Glomerular endothelial cell (primary cell): Measurements from ENCODE around the gene ZNF175. TPM values are rescaled to one million over a fixed set of nuclear protein-coding genes. Genes with fewer than 3 reads are reported as not detected.

Experiments used
- DNase-seq: peaks from one replicate; pipeline ENCODE4 v3.0.0-alpha.2; 2011; ENCODE audit warnings: low read depth, low spot score; ENCODE audit errors: extremely low read depth
- total RNA-seq: library from RNA; depleted of rRNA; stranded (reverse); fragments of >200 nt; gene quantifications from 2 replicates; pipeline ENCODE4 v1.2.3, GENCODE V29; 2015

Gene ZNF175
- total RNA-seq, 1 donor from 2014 or later: 8.5 TPM

DNA sequence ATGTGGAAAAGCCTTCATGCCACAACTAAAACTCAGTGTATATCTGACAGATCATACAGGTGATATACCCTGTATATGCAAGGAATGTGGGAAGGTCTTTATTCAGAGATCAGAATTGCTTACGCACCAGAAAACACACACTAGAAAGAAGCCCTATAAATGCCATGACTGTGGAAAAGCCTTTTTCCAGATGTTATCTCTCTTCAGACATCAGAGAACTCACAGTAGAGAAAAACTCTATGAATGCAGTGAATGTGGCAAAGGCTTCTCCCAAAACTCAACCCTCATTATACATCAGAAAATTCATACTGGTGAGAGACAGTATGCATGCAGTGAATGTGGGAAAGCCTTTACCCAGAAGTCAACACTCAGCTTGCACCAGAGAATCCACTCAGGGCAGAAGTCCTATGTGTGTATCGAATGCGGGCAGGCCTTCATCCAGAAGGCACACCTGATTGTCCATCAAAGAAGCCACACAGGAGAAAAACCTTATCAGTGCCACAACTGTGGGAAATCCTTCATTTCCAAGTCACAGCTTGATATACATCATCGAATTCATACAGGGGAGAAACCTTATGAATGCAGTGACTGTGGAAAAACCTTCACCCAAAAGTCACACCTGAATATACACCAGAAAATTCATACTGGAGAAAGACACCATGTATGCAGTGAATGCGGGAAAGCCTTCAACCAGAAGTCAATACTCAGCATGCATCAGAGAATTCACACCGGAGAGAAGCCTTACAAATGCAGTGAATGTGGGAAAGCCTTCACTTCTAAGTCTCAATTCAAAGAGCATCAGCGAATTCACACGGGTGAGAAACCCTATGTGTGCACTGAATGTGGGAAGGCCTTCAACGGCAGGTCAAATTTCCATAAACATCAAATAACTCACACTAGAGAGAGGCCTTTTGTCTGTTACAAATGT, 16.4 kb downstream of the ZNF175 start:
- DNase-seq: no peak

DNA sequence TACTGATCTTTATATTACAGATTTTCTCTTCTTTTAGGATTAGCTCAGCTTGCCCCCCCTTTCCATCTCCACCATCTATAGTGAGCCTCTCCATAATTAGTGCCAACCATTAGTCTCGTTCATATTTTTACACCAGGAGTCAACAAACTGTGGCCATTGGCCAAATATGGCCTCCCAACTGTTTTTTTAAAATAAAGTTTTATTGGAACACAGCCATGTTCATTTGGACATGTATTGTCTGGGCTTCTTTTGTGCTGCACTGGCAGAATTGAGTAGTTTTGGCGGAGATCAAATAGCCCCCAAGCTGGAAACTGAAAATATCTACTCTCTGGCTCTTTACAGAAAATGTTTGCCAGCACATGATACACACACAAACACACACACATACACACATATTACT, 18.4 kb downstream of the ZNF175 start:
- no peak for DNase-seq

DNA sequence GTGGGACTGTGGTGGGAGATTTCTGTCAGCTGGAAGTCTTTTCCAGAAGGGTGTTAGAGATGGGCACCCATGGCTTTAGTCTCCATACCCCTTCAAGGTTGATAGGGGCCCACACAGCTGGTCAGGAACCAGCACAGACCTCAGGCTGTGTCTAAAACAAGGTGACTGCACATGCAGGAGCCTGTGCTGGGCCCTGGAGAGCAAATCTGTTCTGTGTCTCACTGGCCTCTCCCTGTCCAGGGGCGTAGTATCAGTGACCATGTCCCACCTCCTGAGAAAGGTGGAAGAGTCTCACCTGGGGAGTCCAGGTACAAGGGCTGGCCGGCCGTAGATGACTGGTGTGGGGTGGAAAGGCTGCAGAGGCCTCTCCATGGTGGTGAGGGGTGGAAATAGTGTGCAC, 19.4 kb downstream of the ZNF175 start:
- no peak for DNase-seq

DNA sequence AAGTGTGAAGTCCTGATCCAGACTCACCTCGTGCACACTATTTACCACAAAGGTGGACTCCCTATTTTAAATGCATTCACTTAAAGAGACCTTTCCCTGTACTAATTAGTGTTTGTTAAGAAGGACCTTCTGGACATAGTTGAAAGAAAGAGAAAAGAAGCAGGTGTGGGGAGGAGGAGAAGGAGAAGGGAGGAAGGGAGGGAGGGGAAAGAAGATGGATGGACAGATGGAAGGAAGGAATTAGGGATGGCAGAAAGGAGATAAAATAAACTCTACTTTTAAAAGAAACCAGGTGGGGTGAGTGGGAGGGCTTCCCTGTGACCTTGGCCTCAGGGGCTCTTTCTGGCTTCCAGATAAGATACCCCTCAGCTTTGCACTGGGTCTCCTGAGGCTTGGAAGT, 21.4 kb downstream of the ZNF175 start:
- DNase-seq: no peak

DNA sequence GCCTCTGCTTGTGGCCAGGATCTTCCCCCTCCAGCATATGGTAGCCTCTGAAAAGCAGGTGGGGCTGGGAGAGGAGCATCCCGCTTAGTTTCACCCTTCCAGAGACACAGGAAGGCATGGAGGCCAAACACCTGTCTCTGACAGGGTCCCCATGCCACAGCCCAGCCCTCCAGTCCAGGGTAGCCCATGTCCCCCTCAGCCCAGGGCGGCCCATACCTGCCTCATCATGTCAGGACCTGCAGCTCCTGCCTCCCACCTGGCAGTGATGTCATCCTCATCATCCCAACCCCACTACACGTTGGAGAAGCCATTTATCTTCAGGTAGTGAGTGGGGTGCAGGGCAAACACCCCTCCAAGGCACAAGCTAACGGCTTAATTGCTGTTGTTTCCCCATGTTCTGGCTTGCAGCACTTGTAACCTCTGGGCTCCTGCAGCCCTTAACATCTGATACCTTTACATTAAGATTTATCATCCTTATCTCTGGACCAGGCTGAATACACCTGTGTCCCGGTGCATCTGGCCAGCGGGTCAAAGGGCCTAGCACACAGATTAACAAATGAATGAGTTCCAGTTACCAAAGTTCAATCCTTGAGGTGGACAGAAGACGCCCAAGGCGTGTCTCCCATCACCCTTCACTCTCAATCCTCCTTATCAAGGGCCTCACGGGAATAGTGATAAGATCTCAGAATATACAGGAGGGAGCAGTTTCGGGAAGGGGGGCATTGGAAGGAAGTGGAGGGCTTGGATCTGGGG, 22.2 kb downstream of the ZNF175 start:
- DNase-seq: no peak

DNA sequence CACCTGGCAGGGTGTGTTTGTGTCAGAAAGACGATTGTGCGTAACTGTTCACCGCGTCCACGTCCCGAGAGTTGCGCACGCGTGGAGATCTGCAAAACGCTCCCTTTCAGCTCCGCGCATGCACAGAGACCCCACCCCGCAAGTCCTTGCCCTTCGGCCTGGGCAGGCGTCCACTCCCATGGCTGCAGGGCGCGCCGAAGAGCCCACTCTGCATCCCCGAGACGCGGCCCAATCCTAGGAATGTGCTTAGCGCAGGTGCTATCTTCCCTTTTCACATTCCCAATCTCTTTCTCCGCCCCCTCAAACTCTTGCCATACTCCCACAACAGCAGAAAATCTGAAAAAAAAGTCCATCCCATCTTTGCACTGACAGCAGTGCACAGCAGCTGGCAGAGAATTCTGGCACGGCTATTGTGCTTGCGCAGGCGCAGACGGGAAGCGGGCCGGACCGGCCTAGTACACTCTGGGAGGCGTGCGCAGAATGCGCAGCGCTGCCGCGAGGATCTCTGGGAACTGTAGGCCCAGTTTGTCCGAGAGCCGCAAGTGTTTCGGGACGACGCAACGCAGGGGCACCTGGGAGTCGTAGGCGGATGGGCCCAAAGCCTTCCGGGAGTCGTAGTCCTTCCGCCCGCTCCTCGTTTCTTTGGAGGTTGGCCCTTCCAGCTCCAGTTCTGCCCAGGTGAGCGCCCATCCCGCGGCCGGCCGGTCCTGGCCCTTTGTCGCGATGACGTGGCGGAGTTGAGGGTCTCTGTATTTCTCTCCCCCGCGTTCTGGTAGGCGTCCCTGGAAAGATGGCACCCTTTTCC, 23.1 kb downstream of the ZNF175 start:
- peak; percentile 84 for DNase-seq

DNA sequence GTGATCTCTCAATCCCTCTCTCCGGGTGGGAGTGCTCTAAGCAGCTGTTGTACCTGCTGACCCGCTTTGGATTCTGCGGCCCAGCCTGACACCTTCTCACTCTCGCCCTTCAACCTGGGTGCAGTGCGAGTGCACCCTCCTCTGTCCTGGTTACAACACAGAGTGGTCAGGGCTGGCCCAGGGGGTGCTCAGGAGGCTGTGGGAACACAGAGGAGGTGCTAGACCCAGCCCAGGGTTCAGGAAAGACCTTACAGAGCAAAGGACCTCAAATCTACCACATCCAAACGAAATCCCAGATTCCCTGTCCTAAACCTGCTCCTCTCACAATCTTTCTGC, 23.7 kb downstream of the ZNF175 start:
- no peak for DNase-seq

DNA sequence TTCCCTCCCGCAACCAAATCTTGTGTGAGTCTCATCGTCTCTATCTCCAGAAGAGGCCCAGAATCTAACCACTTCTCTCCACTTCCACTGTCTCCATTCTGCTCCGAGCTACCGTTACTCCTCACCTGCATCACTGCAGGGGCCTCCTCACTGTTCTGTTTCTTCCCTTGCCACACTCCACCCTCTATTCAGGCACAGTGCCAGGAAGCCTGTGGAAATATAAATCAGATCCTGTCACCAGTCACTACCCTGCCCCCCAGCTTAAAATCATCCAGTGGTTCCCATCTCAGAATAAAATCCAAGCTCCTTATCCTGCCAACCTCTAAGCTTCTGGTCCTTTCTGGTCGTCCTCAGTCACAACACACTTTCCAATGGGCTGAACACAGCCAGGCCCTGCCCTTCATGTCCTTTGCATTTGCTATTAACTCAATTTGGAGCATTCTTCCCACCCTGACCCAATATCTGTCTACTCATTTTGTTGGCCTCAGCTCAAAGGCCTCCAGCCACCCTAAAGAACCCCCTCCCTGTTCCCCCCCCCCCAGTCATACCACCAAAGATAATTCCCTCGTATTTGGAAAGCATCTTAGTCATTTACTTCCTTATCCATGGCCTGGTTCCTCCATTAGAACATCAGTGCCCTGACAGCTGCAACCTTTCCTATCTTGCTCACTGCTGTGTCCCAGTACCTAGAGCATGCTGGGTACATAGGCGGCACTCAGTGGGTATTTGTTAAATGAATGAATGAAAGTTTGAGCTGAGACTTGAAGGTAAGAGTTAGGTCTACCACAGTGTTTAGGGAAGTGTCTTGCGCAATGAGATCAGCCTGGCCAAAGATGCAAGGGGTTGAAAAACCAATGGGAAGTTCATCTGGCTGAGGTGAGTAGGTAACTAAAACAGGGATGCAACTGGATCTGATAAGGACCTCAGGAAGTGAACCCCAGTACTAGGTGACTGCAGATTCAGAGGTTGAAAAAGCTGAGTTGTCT, 24.4 kb downstream of the ZNF175 start:
- DNase-seq: no peak

DNA sequence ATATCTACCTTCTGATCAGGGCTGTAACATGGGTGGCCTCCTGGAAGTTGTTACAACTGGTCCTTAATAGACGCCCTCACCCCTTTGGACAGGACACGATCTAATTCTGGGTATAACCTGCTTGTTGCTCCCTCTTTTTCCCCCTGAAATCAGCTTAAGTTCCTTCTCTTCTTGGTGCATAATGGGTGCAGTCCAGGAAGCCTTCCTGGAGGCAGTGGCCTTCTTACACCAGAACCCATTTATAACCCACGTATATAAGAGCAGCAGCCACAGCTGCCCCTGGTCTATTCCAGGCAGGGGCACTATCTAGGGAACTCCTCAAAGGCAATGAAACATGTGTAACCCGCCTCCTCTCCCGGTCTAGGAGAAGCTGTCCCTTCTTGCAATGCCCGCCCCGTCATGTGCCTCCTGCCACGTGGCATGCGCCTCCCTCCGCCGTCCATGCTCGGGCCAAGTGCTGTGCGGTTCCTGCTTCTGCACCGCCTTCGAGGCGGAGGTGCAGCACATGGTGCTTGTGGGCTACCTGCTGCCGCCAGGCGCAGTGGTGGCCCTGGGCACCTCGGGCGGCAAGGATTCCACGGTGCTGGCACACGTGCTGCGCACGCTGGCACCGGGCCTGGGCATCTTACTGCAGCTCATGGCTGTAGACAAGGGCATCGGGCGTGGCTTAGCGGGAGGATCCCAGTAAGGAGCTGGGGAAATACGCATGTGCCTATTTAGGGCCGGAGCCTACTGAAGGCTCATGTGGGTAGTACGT, 27.3 kb downstream of the ZNF175 start:
- no peak for DNase-seq

DNA sequence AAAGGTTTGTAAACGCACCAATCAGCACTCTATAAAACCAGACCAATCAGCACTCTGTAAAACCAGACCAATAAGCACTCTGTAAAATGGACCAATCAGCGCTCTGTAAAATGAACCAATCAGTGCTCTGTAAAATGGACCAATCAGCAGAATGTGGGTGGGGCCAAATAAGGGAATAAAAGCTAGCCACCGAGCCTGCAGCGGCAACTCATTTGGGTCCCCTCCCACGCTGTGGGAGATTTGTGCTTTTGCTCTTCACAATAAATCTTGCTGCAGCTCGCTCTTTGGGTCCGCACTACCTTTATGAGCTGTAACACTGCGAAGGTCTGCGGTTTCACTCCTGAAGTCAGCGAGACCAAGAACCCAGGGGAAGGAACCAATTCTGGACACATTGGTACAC, 28.0 kb downstream of the ZNF175 start:
- no peak for DNase-seq

DNA sequence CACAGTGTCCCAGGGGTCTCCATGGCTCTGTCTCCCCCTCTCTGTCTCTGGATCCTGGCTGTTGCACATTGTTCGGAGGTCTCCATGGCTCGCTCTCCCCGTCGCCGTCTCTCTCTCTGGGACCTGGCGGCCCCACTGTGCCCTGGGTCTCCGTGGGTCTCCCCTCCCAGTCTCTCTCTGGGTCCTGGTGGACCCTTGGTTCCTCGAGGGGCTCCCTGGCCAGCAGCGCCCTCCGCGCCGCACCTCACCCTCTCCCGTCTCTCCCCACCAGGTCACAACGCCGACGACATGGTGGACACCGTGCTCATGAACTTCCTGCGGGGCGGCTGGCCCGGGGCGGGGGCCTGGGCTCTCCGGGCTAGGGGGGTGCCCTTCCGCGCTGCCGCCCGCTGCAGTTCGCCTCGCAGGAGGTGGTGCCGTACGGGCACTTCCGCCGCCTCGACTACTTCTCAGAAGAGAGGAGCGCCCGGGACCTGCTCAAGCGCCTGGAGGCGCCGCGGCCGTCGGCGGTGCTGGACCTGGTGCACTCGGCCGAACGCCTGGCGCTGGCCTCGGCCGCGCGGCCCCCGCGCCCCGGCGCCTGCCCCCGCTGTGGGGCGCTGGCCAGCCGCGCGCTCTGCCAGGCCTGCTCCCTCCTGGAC, 30.0 kb downstream of the ZNF175 start:
- DNase-seq: no peak

DNA sequence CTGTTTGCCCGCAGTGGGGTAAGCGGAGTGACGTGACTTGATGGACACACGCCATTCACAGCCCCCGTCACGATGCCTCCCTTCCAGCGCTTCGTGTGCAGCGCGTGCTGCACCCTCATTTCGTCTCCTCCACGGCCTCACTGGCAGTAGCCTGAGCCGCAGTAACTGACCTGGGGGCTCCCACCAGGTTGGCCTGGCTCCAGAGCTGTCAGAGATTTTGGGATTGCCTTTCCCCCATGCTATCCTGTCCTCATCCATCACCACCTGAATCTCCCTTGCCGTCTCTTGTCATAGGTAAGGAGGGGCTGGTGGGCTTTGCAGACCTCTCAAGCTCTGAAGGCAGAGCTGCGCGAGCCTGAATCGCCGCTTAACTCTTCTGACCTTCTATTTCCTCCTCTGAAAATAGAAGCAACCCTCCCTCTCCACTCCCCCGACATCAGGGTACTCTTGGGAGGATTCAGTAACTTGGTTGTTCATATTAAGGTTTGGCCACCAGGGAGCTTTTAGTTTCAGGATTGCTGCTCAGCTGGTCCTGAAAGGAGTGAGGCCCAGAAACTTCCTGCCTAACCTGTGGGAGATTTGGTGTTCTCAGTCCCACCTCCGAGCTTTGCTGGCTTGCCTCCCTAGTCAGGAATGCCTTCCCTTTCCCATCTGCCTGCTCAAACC, 31.2 kb downstream of the ZNF175 start:
- no peak for DNase-seq

DNA sequence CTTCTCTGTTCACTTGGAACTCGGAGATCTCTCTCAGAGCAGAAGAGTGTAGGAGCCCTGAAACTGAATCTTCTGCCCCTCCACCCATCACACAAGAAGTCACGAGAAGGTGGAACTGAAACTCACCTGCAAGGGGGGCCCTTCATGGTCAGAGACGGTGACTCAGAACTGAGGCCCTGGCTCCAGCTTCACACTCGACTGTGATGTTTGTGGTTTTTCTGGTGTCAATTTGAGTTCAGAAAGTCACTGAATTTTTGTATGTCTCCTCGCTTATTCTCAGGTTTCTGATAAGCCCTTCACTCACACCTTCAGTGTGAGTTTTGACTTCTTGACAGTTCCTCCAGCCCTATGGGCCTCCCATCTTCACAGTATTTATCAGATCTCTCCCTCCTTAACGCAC, 36.0 kb downstream of the ZNF175 start:
- DNase-seq: no peak

DNA sequence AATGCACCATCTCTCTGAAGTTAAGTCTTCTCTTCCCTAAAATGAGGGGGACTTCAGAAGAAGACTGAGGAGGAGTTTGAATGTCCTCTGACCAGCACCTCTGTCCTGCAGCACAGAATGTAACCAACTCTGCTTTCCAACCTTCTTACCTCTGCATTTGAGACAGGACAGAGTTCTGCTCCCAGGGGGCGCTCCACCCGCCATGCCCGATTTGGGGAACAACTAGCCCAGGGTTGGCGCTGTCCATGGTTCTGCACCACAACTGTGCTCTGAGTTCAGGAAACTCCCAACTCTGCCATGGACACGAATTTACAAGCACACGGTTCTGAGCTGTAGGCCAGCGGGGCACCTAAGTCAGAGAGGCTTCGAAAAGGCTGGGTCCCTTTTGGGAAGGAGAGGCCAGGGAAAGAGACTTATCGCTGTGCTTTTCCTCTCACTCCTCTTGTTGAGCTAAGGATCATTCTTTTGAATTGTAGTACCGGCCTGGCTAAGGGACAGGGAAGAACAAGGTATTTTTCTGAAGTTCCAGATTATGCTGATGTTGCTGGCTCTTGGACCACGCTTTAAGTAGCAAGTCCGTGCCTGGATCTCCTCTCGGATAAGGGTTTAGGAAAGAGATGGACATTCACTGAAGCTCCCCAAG, 37.0 kb downstream of the ZNF175 start:
- DNase-seq: peak; percentile 42

DNA sequence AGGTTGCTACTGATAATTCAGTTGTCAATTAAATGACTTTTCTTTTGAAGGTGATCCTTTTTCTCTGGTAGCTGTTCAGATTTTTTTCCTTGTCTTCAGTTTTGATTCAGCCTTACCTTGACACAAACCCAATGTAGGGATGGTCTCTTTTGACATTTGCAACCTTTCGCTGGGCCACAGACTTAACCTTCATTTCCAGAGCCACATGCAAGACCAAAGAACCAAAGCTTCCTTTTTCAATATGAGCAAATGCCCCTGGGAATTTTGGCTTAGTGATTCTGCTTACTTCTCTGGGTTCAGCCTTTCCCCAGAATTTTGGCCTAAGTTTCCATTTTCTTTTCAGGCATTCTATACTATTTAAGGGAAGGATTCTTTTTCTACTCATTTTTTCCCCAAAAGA, 39.5 kb downstream of the ZNF175 start:
- no peak for DNase-seq

DNA sequence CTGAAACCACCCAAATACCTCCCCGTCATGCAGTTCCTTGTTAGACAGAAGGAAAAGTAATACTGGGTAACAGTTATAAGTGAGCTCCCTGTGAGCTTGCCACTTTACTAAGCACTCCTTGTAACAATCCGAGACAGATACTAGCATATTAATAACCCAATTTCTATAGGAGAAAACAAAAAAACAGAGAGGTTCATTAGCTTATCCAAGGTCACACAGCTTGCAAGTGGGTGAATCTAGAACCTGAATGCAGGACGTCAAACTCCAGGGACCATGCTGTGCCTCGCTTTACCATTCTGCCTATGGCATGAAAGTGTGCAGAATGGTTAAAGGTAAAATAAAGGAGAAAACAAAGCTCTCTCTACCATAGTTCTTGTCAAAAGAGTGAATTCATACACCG, 43.7 kb downstream of the ZNF175 start:
- DNase-seq: no peak

DNA sequence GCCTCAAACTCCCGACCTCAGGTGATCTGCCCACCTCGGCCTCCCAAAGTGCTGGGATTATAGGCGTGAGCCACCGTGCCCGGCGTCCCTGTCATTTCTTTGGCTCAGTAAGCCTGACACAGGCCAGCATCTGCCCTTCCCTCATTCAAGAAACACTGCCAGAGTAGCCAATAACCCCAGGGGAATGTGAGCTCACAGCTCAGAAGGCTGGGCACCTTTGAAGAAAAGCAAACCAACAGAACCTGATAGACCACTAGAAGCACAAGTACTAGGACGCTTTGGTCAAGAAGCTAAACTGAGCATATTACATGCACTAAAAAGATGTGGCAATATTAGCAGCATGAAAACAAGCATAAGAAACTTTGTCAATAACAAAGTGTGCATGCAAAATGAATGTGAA, 44.9 kb downstream of the ZNF175 start:
- DNase-seq: no peak

DNA sequence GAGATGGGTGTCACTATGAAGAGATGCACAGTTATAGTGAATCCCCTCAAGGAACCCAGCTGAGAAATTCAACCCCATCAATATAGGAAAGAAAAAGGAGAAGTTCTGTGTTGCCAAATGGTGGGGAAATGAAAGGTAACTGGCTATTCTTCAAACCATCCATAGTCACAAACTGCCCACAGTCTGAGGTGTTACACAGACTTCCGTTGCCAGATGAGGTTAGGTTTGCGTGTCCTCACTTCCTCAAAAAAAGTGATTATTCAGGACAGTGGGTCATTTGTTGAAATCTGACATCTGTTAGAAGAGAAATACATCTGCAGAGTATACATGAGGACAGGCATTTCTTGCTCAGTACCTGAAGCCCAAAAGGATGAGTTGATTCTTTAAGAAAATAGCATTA, 50.1 kb downstream of the ZNF175 start:
- no peak for DNase-seq
